NCI-H748 (cell line): ENCODE data around the gene C6orf15.
"Not testable (repeated sequence)": the region's sequence is repeated elsewhere in the genome, so short reads cannot be mapped to it uniquely, and the experiment has no call there.

Experiments
- DNase-seq: peaks from one replicate; lab custom pipeline; 2025; ENCODE audit not compliant: unreplicated experiment; lab: John Stamatoyannopoulos, UW

The C6orf15 gene

DNA sequence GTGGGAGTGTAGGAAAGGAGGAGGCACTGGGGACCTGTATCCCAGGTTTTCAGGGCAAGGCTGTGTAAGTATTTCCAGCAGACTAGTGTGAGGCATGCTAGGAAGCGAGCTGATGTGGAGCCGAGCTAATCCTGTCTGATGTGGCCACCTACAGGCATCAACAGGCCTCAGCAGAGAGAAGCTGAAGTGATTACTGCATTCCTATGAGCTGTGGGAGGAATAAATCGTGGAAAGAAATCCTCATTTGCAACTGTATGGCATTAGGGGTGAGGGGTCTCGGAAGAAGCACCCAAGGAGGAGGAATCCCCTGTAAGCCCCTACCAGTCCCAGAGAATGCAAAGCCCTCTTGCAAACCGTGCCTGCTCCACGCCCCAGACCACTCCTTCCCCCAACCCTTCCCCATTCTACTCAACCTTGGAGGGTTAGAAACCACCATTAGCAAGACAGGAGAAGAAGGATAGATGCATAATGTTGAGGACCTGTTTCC lies 41.6 kb downstream of the C6orf15 start:
- DNase-seq, result peak; percentile 29

DNA sequence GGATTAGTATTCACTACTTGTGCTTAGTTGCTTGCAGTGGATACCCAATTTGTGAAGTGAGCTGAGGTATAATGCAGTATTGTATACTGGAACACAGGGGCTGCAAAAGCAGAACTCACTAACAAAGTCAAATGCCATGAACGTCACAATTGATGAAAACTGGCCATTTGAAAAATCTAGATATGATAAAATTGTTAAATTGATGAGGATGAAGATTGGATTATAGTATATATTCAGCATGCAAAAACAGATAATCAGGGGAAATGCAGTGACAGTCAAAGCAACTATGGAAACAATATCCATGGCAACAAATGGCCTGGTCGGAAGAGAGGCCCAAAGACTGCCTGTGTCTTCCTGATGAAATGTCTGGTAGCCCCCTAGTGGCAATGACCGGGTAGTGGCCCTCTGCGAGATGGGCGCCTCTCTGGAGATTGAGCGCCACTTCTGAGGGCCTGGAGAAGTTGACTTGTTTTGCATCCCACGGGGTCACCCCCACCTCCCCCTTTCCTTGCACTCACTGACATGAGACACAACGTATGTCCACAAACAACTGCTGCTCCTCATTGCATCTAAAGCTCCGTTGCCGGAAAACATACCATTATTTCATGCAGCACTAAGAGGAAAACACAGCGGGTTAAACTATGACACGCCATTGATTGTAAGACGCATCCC lies 43.6 kb downstream of the C6orf15 start:
- DNase-seq, result peak; percentile 92

DNA sequence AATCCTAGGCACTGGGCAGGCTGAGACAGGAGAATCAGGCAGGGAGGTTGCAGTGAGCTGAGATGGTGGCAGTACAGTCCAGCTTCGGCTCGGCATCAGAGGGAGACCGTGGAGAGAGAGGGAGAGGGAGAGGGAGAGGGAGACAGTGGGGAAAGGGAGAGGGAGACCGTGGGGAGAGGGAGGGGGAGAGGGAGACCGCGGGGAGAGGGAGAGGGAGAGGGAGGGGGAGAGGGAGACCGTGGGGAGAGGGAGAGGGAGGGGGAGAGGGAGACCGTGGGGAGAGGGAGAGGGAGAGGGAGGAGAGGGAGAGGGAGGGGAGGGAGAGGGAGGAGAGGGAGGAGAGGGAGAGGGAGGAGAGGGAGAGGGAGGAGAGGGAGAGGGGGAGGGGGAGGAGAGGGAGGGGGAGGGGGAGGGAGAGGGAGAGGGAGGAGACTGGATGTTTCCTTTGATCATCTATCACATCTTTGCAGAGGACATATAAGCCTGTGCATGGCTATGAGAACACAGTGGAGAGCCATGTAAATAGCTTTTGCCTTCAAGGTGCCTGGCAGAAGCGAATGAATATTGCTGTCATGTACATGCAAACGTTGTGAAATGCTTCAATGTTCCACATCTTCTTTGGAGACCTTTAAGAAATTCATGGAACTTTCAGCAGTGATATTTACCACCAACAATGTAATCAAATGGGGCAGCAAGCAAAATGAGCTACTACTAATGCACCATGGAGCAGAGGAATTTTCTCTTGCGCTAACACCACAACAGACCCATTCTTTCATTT lies 44.3 kb downstream of the C6orf15 start:
- DNase-seq, result not testable (repeated sequence)

GRCh38 chr6:31067028-31067427 lies 45.3 kb downstream of the C6orf15 start:
- not testable (repeated sequence) for DNase-seq

- no peak for DNase-seq
These were observed 46.8 kb downstream of the C6orf15 start for GRCh38 chr6:31065556-31065955.

- DNase-seq, result no peak
These were observed 48.4 kb downstream of the C6orf15 start for GRCh38 chr6:31063906-31064435.
